Muscle of back (tissue), 10 donors: ENCODE measurements around the gene SLC25A25. TPM values are rescaled to one million over a fixed set of nuclear protein-coding genes. Genes with fewer than 3 reads are reported as not detected.

Experiments used
- polyA plus RNA-seq, 10 donors: library from polyadenylated mRNA; unstranded; fragments of 120-200 nt; gene quantifications; one replicate each; pipeline ENCODE4 v1.2.1, GENCODE V29; 2013; ENCODE audit not compliant: insufficient read length in 10 of 10

SLC25A25 gene
- polyA plus RNA-seq, 10 donors = 9.6 to 16.2 (median 12.0) TPM

Other genes starting within 250 kb of the SLC25A25 start
- 10 to 100 TPM; 40.6 to 74.5 (median 52.4) TPM for gene ENG, start 213.6 kb upstream of the SLC25A25 start, polyA plus RNA-seq
- gene AK1, start 190.6 kb upstream of the SLC25A25 start, polyA plus RNA-seq = 1,000 to 10,000 TPM in 7 of 10 donors, 100 to 1,000 TPM in 3; 607 to 1,079 (median 1,015) TPM
- gene ST6GALNAC6, start 168.6 kb upstream of the SLC25A25 start, polyA plus RNA-seq = 10 to 100 TPM; 40.4 to 58.5 (median 46.6) TPM
- 10 to 100 TPM; 24.8 to 41.2 (median 29.6) TPM for gene ST6GALNAC4, start 151.2 kb upstream of the SLC25A25 start, polyA plus RNA-seq
- 1 to 10 TPM; 1.3 to 5.7 (median 2.1) TPM for gene PIP5KL1, start 137.5 kb upstream of the SLC25A25 start, polyA plus RNA-seq
- gene DPM2, start 130.4 kb upstream of the SLC25A25 start, polyA plus RNA-seq = 10 to 100 TPM; 15.7 to 25.3 (median 22.5) TPM
- gene EEIG1, start 87.2 kb upstream of the SLC25A25 start, polyA plus RNA-seq = 10 to 100 TPM; 15.4 to 27.3 (median 17.4) TPM
- 1 to 10 TPM; 6.3 to 9.2 (median 8.0) TPM for gene NAIF1, start 912 bp upstream of the SLC25A25 start, polyA plus RNA-seq
- gene PTGES2, start 59.5 kb downstream of the SLC25A25 start, polyA plus RNA-seq = 10 to 100 TPM; 28.2 to 40.0 (median 36.1) TPM
- gene LCN2, start 81.2 kb downstream of the SLC25A25 start, polyA plus RNA-seq = 1 to 10 TPM in 1 of 10 donors, under 1 TPM in 9; 0.16 to 1.3 (median 0.68) TPM
- gene BBLN, start 92.0 kb downstream of the SLC25A25 start, polyA plus RNA-seq = 10 to 100 TPM; 19.9 to 33.8 (median 26.3) TPM
- 100 to 1,000 TPM in 4 of 10 donors, 10 to 100 TPM in 6; 84.8 to 128 (median 99.1) TPM for gene CIZ1, start 123.3 kb downstream of the SLC25A25 start, polyA plus RNA-seq
- gene DNM1, start 135.1 kb downstream of the SLC25A25 start, polyA plus RNA-seq = 100 to 1,000 TPM in 1 of 10 donors, 10 to 100 TPM in 9; 32.0 to 119 (median 52.2) TPM
- 100 to 1,000 TPM in 1 of 10 donors, 10 to 100 TPM in 9; 76.3 to 111 (median 90.5) TPM for gene GOLGA2, start 207.8 kb downstream of the SLC25A25 start, polyA plus RNA-seq
- gene SWI5, start 208.0 kb downstream of the SLC25A25 start, polyA plus RNA-seq = 10 to 100 TPM; 17.9 to 26.9 (median 23.6) TPM